HepG2 (cell line): ENCODE data around the gene MACROH2A1. TPM values are rescaled to one million over a fixed set of nuclear protein-coding genes. Genes with fewer than 3 reads are reported as not detected.

ENCODE experiments used
- ATAC-seq: fragments of 200-7000 bp; cut with Tn5 transposase; 3 replicates; pipeline ENCODE4 v1.9.1; 2020; ENCODE audit warnings: mild to moderate bottlenecking, moderate library complexity
- BruUV-seq: library from RNA; stranded (reverse); fragments of 400-500 nt; replicated peaks from 2 replicates; lab custom pipeline; 2021; lab: Mats Ljungman, UMichigan
- CTCF ChIA-PET: fragments of 300-600 bp; formaldehyde crosslinking; extraction: SDS; loops from one replicate; lab custom pipeline; 2021; ENCODE audit warnings: low total read pairs, inconsistent platforms, low intra/inter-chr PET ratio; lab: Yijun Ruan, JAX
- POLR2A ChIA-PET: fragments of 350-600 bp; sonication (Branson Sonifier 250); formaldehyde crosslinking; loops from one replicate; lab custom pipeline; 2020; ENCODE audit warnings: antibody characterized with exemption, inconsistent platforms; lab: Yijun Ruan, JAX
- DNase-seq: peaks from one replicate; pipeline ENCODE4 v3.0.0-alpha.2; 2015; ENCODE audit warnings: low spot score
- FAIRE-seq: peaks from 3 replicates; lab custom pipeline; 2011; peaks lifted over from hg19 to GRCh38; lab: Jason Lieb, UNC
- H2AFZ ChIP-seq: one replicate; pipeline ENCODE4 v1.6.1; 2011; ENCODE audit warnings: low read length, inconsistent platforms
- H3K27ac ChIP-seq: fragments of 300-600 bp; 3 replicates; pipeline ENCODE4 v1.8.0; 2011; ENCODE audit warnings: mixed run types, mild to moderate bottlenecking, mixed read lengths, low read length, inconsistent platforms; ENCODE audit not compliant: insufficient read depth; ENCODE audit errors: extremely low read length
- H3K27me3 ChIP-seq, 2 experiments: fragments of 200-600 bp in 1 of 2; 2 replicates in 1 of 2; 3 replicates in 1 of 2; pipeline versions ENCODE4 v1.6.0 to v1.8.0; 2011; ENCODE audit warnings: low read length in 2 of 2, mild to moderate bottlenecking in 2 of 2, moderate library complexity in 2 of 2, inconsistent platforms in 1 of 2; ENCODE audit not compliant: insufficient read depth in 2 of 2, control insufficient read depth in 1 of 2
- H3K36me3 ChIP-seq, 2 experiments: fragments of 200-600 bp in 1 of 2; replicated peaks in 1 of 2; 2 replicates in 1 of 2; 3 replicates in 1 of 2; pipeline versions ENCODE4 v1.5.1 to v1.8.0; 2011; ENCODE audit warnings: low read length in 2 of 2, inconsistent platforms in 1 of 2; ENCODE audit not compliant: insufficient read depth in 2 of 2, control insufficient read depth in 1 of 2
- H3K4me1 ChIP-seq: 2 replicates; pipeline ENCODE4 v1.5.1; 2012; ENCODE audit warnings: low read length, inconsistent platforms; ENCODE audit not compliant: insufficient read depth
- H3K4me2 ChIP-seq: 2 replicates; pipeline ENCODE4 v1.6.0; 2011; ENCODE audit warnings: low read depth, low read length, inconsistent platforms
- H3K4me3 ChIP-seq, 3 experiments: fragments of 200-600 bp in 1 of 3; sonication (generic), shearing (Covaris generic) in 1 of 3; replicated peaks in 1 of 3; 2 replicates each; pipeline ENCODE4 v1.5.1; 2011 to 2016; ENCODE audit warnings: low read length in 3 of 3, inconsistent platforms in 2 of 3, low read depth in 2 of 3, mild to moderate bottlenecking in 2 of 3, control low read depth in 1 of 3, mixed read lengths in 1 of 3; ENCODE audit not compliant: insufficient read depth in 1 of 3
- H3K79me2 ChIP-seq: one replicate; pipeline ENCODE4 v1.6.1; 2011; ENCODE audit warnings: low read length, inconsistent platforms; ENCODE audit not compliant: insufficient read depth
- H3K9ac ChIP-seq: 2 replicates; pipeline ENCODE4 v1.6.0; 2011; ENCODE audit warnings: mild to moderate bottlenecking, low read depth, low read length, inconsistent platforms; ENCODE audit not compliant: insufficient read depth
- H3K9me3 ChIP-seq: 2 replicates; pipeline ENCODE4 v1.5.1; 2012; ENCODE audit warnings: mild to moderate bottlenecking, low read length
- H4K20me1 ChIP-seq: 2 replicates; pipeline ENCODE4 v1.6.0; 2011; ENCODE audit warnings: inconsistent platforms, mild to moderate bottlenecking, low read length, moderate library complexity; ENCODE audit not compliant: insufficient read depth
- ATM ChIP-seq: fragments of 450-650 bp; IDR thresholded peaks from 2 replicates; pipeline ENCODE4 v1.7.1; 2017; ENCODE audit warnings: mild to moderate bottlenecking, borderline replicate concordance
- CENPT ChIP-seq: sonication (generic); formaldehyde crosslinking; IDR thresholded peaks from 2 replicates; pipeline ENCODE4 v1.8.0; 2022; ENCODE audit warnings: low read depth, mild to moderate bottlenecking, moderate library complexity, missing genetic modification reagents
- CENPX ChIP-seq: sonication (generic); formaldehyde crosslinking; IDR thresholded peaks from 2 replicates; pipeline ENCODE4 v1.9.0; 2021; ENCODE audit warnings: mild to moderate bottlenecking, missing genetic modification reagents, moderate library complexity
- DR1 ChIP-seq: sonication (generic); formaldehyde crosslinking; IDR thresholded peaks from 2 replicates; pipeline ENCODE4 v1.8.0; 2021; ENCODE audit warnings: mild to moderate bottlenecking, missing genetic modification reagents, inconsistent platforms
- NCOA5 ChIP-seq: sonication (generic); formaldehyde crosslinking; IDR thresholded peaks from 2 replicates; pipeline ENCODE4 v1.4.0; 2020; ENCODE audit warnings: missing genetic modification reagents
- REL ChIP-seq: sonication (generic); formaldehyde crosslinking; conservative IDR thresholded peaks from 2 replicates; pipeline ENCODE4 v1.8.0; 2022; ENCODE audit warnings: mild to moderate bottlenecking, missing genetic modification reagents, moderate library complexity
- ZBTB1 ChIP-seq: sonication (generic); formaldehyde crosslinking; IDR thresholded peaks from 2 replicates; pipeline ENCODE4 v1.4.0; 2020; ENCODE audit warnings: missing genetic modification reagents, borderline replicate concordance
- ZNF17 ChIP-seq: sonication (generic); formaldehyde crosslinking; IDR thresholded peaks from 2 replicates; pipeline ENCODE4 v1.5.0; 2020; ENCODE audit warnings: mild to moderate bottlenecking, missing genetic modification reagents
- ZNF781 ChIP-seq: sonication (generic); formaldehyde crosslinking; IDR thresholded peaks from 2 replicates; pipeline ENCODE4 v1.5.1; 2020; ENCODE audit warnings: borderline replicate concordance, mild to moderate bottlenecking, missing genetic modification reagents; ENCODE audit errors: not compliant biosample characterization
- WGBS: methylation state at CpG from one replicate; pipeline ENCODE4 v1.1.6; 2017; ENCODE audit warnings: low lambda C conversion rate; 5-methylcytosine and 5-hydroxymethylcytosine counted together
- in situ Hi-C: cut with HindIII; loops from 2 replicates; pipeline ENCODE4 v1.10.0; 2017; ENCODE audit warnings: low pct_unique_long_range_greater_than_20kb; ENCODE audit not compliant: extremely low pct_ligation_motif_present
- intact Hi-C: fragments of 100-400 bp; cut with micrococcal nuclease; formaldehyde crosslinking; loops from one replicate; pipeline ENCODE4 v1.10.0; 2022; ENCODE audit not compliant: unreplicated experiment
- polyA plus RNA-seq, 8 experiments: library from polyadenylated mRNA; depleted of rRNA in 3 of 8; stranded (reverse) in 7 of 8; unstranded in 1 of 8; fragments of >200 nt; fragmentation: Illumina TruSeq in 4 of 8; extraction: Trizol in 4 of 8; gene quantifications; 2 replicates each; pipeline versions ENCODE4 v1.2.1 to v1.2.3, GENCODE V29; 2011 to 2016; ENCODE audit warnings: low read depth in 4 of 8, missing spikeins in 1 of 8, mixed read lengths in 1 of 8; ENCODE audit not compliant: insufficient read depth in 1 of 8
- total RNA-seq, 5 experiments: library from RNA; depleted of rRNA; stranded (reverse); fragments of >200 nt; fragmentation: Illumina TruSeq; extraction: Trizol; gene quantifications; 2 replicates each; pipeline ENCODE4 v1.2.3, GENCODE V29; 2016; ENCODE audit warnings: low read depth in 1 of 5
- TF ChIP-seq, protein P1 (sequence below): sonication (generic); formaldehyde crosslinking; IDR thresholded peaks from 2 replicates; pipeline ENCODE4 v1.8.0; 2022; ENCODE audit warnings: missing genetic modification reagents, mild to moderate bottlenecking, moderate library complexity, borderline replicate concordance
- TF ChIP-seq, protein P2 (sequence below): fragments of 450-650 bp; IDR thresholded peaks from 2 replicates; pipeline ENCODE4 v1.6.1; 2017
- TF ChIP-seq, protein P3 (sequence below): sonication (generic); formaldehyde crosslinking; IDR thresholded peaks from 2 replicates; pipeline ENCODE4 v1.8.1; 2023; ENCODE audit warnings: mild to moderate bottlenecking, moderate library complexity, missing genetic modification reagents
- TF ChIP-seq, protein P4 (sequence below): sonication (generic); formaldehyde crosslinking; IDR thresholded peaks from 2 replicates; pipeline ENCODE4 v1.9.0; 2021; ENCODE audit warnings: missing genetic modification reagents, mild to moderate bottlenecking, borderline replicate concordance
- TF ChIP-seq, protein P5 (sequence below): IDR thresholded peaks from 2 replicates; pipeline ENCODE4 v1.6.1; 2016; ENCODE audit warnings: low read depth, control low read depth

Gene MACROH2A1
- total and polyA plus RNA-seq, 2 of the 13 experiments (the other 11 are each of a cell fraction or from before 2014, with no cell fraction given) = 69.1 to 158 TPM

DNA sequence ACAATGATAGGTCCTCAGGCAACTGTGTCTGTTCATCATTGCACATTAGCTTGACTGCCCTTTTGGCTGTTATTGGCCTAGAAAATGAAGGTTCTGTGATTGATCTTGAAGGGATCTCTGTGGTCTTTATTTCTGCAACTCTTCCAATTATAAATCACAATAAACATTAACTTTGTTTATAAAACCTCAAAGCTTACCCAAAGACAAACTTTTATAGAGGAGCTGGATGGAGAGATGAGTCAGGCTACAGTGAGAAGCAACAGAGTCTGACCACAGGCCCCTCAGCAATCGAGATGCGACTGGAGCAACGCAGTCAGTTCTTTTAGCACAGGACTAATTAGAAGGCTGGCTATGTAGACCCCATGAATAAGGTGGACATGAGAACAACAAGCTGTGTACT lies 5.3 kb downstream of the MACROH2A1 start:
- ChIA-PET POLR2A (no interaction called here), CTCF (no interaction called here)
- no peak overlapping the region for H3K27ac ChIP-seq
- no peak overlapping the region for H3K9ac ChIP-seq
- H3K9me3 ChIP-seq = no peaks in the 10 kb centered on the region
- ATAC-seq (no peak), FAIRE-seq (no peak), DNase-seq (no peak)
- BruUV-seq = no TSS peak
- no peaks in the 10 kb centered on the region for H3K27me3 ChIP-seq
- no peak overlapping the region for H2AFZ ChIP-seq
- peaks cover 70% of the 10 kb centered on the region for H3K4me1 ChIP-seq
- intact Hi-C loops = no loop called here
- peaks cover 15 to 49% of the 10 kb centered on the region in 2 experiments; a peak in 4 of 5 replicates for H3K36me3 ChIP-seq
- WGBS = 97% methylated on average over 3 of the region's 3 CpGs
- in situ Hi-C loops = no loop called here
- H3K79me2 ChIP-seq = peaks cover 93% of the 10 kb centered on the region
- peaks cover 52% of the 10 kb centered on the region for H4K20me1 ChIP-seq
- H3K4me2 ChIP-seq = no peak overlapping the region
- no peak overlapping the region for H3K4me3 ChIP-seq
- TF ChIP-seq ZBTB1 (CRISPR knock-in tag) (no peak), CENPX (CRISPR knock-in tag) (no peak), ZNF17 (CRISPR knock-in tag) (no peak), ZNF781 (CRISPR knock-in tag) (no peak), CENPT (CRISPR knock-in tag) (no peak), DR1 (CRISPR knock-in tag) (no peak), NCOA5 (CRISPR knock-in tag) (no peak), REL (CRISPR knock-in tag) (no peak), ATM (no peak)
- TF ChIP-seq, protein P1, sequence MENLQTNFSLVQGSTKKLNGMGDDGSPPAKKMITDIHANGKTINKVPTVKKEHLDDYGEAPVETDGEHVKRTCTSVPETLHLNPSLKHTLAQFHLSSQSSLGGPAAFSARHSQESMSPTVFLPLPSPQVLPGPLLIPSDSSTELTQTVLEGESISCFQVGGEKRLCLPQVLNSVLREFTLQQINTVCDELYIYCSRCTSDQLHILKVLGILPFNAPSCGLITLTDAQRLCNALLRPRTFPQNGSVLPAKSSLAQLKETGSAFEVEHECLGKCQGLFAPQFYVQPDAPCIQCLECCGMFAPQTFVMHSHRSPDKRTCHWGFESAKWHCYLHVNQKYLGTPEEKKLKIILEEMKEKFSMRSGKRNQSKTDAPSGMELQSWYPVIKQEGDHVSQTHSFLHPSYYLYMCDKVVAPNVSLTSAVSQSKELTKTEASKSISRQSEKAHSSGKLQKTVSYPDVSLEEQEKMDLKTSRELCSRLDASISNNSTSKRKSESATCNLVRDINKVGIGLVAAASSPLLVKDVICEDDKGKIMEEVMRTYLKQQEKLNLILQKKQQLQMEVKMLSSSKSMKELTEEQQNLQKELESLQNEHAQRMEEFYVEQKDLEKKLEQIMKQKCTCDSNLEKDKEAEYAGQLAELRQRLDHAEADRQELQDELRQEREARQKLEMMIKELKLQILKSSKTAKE (CRISPR knock-in tag) = no peak
- TF ChIP-seq, protein P2, sequence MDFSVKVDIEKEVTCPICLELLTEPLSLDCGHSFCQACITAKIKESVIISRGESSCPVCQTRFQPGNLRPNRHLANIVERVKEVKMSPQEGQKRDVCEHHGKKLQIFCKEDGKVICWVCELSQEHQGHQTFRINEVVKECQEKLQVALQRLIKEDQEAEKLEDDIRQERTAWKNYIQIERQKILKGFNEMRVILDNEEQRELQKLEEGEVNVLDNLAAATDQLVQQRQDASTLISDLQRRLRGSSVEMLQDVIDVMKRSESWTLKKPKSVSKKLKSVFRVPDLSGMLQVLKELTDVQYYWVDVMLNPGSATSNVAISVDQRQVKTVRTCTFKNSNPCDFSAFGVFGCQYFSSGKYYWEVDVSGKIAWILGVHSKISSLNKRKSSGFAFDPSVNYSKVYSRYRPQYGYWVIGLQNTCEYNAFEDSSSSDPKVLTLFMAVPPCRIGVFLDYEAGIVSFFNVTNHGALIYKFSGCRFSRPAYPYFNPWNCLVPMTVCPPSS = no peak
- TF ChIP-seq, protein P3, sequence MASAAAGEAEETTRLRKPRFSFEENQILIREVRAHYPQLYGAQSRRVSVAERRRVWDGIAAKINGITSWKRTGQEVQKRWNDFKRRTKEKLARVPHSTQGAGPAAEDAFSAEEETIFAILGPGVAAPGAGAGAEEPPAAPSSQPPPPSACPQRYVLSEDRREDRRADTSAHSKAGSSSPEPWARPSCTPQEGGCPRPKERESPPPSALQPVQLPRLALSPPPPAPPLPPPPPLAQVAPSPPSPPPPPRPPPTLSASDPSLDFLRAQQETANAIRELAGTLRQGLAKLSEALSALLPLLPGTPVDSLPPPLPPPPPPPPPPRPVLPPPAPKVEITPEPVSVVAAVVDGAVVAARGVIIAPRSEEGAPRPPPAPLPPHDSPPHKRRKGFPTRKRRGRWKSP (CRISPR knock-in tag) = no peak
- TF ChIP-seq, protein P4, sequence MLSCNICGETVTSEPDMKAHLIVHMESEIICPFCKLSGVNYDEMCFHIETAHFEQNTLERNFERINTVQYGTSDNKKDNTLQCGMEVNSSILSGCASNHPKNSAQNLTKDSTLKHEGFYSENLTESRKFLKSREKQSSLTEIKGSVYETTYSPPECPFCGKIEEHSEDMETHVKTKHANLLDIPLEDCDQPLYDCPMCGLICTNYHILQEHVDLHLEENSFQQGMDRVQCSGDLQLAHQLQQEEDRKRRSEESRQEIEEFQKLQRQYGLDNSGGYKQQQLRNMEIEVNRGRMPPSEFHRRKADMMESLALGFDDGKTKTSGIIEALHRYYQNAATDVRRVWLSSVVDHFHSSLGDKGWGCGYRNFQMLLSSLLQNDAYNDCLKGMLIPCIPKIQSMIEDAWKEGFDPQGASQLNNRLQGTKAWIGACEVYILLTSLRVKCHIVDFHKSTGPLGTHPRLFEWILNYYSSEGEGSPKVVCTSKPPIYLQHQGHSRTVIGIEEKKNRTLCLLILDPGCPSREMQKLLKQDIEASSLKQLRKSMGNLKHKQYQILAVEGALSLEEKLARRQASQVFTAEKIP (CRISPR knock-in tag) = no peak
- TF ChIP-seq, protein P5, sequence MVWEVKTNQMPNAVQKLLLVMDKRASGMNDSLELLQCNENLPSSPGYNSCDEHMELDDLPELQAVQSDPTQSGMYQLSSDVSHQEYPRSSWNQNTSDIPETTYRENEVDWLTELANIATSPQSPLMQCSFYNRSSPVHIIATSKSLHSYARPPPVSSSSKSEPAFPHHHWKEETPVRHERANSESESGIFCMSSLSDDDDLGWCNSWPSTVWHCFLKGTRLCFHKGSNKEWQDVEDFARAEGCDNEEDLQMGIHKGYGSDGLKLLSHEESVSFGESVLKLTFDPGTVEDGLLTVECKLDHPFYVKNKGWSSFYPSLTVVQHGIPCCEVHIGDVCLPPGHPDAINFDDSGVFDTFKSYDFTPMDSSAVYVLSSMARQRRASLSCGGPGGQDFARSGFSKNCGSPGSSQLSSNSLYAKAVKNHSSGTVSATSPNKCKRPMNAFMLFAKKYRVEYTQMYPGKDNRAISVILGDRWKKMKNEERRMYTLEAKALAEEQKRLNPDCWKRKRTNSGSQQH (CRISPR knock-in tag) = no peak
